ENCODE data around the gene SF3B6. TPM values are rescaled to one million over a fixed set of nuclear protein-coding genes. Genes with fewer than 3 reads are reported as not detected.

The SF3B6 gene
- total and polyA plus RNA-seq, 2 experiments from 2014 or later = 140 to 565 TPM

DNA sequence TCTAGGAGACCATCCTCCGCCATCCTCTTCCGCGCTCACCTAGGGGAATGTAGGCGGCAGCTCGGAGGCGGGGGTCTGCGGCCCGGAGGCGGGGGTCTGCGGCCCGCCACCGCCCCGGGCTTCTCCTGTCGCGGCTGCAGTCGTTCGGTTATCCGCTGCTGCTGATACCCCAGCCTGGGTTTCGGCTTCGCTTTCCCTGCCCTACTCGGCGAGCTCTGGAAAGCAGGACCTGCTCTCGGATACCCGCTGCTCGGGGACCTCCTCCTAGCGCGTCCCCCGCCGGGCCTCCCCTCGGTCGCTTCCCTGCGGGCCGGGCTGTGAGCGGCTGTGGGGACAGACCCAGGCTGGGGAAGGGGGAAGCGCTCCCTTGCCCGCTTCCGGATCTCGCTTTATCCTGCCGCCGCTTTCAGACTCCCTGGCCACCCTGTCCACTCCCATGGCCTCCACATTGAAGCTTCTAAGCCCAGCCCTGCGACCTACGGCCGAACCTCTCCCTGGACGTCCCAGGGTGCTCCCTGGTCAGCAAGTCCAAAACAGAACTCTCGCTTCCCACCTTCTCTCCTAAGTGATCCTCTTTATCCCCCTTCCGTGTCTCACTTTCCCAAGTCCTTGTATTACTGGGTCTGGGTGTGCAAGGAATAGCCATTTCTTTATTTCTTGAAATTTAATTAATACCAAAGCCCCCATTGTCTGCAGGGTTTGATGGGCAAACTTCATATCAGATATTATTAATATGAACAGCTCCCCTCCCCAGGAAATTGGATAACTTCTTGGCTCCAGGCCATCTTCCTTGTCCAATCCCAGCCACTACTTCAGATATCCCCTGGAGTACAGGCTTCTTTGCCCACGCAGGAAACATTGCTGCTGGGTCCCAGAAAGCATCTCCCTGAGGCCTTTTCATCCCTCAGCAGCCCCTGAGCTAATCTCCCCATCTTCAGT lies 25.8 kb downstream of the SF3B6 start:
- DNase-seq (ENCODE audit: low spot score) (peak; percentile 64), ATAC-seq (peak; percentile 21)
- TF ChIP-seq, protein P1, sequence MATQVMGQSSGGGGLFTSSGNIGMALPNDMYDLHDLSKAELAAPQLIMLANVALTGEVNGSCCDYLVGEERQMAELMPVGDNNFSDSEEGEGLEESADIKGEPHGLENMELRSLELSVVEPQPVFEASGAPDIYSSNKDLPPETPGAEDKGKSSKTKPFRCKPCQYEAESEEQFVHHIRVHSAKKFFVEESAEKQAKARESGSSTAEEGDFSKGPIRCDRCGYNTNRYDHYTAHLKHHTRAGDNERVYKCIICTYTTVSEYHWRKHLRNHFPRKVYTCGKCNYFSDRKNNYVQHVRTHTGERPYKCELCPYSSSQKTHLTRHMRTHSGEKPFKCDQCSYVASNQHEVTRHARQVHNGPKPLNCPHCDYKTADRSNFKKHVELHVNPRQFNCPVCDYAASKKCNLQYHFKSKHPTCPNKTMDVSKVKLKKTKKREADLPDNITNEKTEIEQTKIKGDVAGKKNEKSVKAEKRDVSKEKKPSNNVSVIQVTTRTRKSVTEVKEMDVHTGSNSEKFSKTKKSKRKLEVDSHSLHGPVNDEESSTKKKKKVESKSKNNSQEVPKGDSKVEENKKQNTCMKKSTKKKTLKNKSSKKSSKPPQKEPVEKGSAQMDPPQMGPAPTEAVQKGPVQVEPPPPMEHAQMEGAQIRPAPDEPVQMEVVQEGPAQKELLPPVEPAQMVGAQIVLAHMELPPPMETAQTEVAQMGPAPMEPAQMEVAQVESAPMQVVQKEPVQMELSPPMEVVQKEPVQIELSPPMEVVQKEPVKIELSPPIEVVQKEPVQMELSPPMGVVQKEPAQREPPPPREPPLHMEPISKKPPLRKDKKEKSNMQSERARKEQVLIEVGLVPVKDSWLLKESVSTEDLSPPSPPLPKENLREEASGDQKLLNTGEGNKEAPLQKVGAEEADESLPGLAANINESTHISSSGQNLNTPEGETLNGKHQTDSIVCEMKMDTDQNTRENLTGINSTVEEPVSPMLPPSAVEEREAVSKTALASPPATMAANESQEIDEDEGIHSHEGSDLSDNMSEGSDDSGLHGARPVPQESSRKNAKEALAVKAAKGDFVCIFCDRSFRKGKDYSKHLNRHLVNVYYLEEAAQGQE (IDR thresholded peaks at IDR 0.05; ENCODE audit: unreplicated experiment) = no peak
- TF ChIP-seq POLR2AphosphoS5 (IDR thresholded peaks at IDR 0.05; ENCODE audit: low read depth) (no peak), EZH2 (IDR thresholded peaks at IDR 0.05; ENCODE audit: low read depth, unreplicated experiment) (no peak), NANOG (IDR thresholded peaks at IDR 0.05; ENCODE audit: borderline replicate concordance) (no peak), CREB1 (CRISPR knock-in tag; IDR thresholded peaks at IDR 0.05; ENCODE audit: low read depth) (no peak), ZNF462 (CRISPR knock-in tag; IDR thresholded peaks at IDR 0.05) (no peak), ZNF331 (CRISPR knock-in tag; IDR thresholded peaks at IDR 0.05; ENCODE audit: low read depth) (no peak), EZH2phosphoT487 (IDR thresholded peaks at IDR 0.05; ENCODE audit: unreplicated experiment) (no peak), STAT1 (IDR thresholded peaks at IDR 0.05; ENCODE audit: unreplicated experiment) (no peak), ZNF114 (CRISPR knock-in tag; IDR thresholded peaks at IDR 0.05) (no peak), JUNB (IDR thresholded peaks at IDR 0.05; ENCODE audit: unreplicated experiment) (no peak)
- TF ChIP-seq, protein P2, sequence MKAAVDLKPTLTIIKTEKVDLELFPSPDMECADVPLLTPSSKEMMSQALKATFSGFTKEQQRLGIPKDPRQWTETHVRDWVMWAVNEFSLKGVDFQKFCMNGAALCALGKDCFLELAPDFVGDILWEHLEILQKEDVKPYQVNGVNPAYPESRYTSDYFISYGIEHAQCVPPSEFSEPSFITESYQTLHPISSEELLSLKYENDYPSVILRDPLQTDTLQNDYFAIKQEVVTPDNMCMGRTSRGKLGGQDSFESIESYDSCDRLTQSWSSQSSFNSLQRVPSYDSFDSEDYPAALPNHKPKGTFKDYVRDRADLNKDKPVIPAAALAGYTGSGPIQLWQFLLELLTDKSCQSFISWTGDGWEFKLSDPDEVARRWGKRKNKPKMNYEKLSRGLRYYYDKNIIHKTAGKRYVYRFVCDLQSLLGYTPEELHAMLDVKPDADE (IDR thresholded peaks at IDR 0.05) = no peak
- TF ChIP-seq, protein P3, sequence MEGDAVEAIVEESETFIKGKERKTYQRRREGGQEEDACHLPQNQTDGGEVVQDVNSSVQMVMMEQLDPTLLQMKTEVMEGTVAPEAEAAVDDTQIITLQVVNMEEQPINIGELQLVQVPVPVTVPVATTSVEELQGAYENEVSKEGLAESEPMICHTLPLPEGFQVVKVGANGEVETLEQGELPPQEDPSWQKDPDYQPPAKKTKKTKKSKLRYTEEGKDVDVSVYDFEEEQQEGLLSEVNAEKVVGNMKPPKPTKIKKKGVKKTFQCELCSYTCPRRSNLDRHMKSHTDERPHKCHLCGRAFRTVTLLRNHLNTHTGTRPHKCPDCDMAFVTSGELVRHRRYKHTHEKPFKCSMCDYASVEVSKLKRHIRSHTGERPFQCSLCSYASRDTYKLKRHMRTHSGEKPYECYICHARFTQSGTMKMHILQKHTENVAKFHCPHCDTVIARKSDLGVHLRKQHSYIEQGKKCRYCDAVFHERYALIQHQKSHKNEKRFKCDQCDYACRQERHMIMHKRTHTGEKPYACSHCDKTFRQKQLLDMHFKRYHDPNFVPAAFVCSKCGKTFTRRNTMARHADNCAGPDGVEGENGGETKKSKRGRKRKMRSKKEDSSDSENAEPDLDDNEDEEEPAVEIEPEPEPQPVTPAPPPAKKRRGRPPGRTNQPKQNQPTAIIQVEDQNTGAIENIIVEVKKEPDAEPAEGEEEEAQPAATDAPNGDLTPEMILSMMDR (conservative IDR thresholded peaks at IDR 0.05; ENCODE audit: low read depth in 2 of 2) = no peak
- Histone ChIP-seq H3K4me2 (peak overlapping the region; percentile 95), H3K79me2 (replicated peaks; ENCODE audit: insufficient read depth) (peaks cover 33% of the 10 kb centered on the region), H3F3A (replicated peaks; ENCODE audit: low read depth) (peaks cover 20% of the 10 kb centered on the region; the same call in 1 of the 2 replicates), H3K4me1 (ENCODE audit: insufficient read depth) (peaks cover 29% of the 10 kb centered on the region), H3K27me3 (ENCODE audit: insufficient read depth) (no peaks in the 10 kb centered on the region), H3K9me2 (ENCODE audit: insufficient read depth) (no peaks in the 10 kb centered on the region), H3K27ac (ENCODE audit: low read depth) (peak overlapping the region; percentile 74; the same call in 1 of the 2 replicates), H3K36me3 (ENCODE audit: insufficient read depth) (no peaks in the 10 kb centered on the region), H2AFZ (peak overlapping the region; percentile 93), H3K4me3 (peak overlapping the region; percentile 82), H4K20me1 (replicated peaks; ENCODE audit: insufficient read depth) (no peaks in the 10 kb centered on the region; the same call in 1 of the 2 replicates)
- Mint-ChIP-seq H3K4me3 (no peak overlapping the region; the same call in 2 of the 3 replicates), H3K36me3 (ENCODE audit: low read depth) (peaks cover under 1% of the 10 kb centered on the region; the same call in 2 of the 3 replicates), H3K4me1 (peaks cover 19% of the 10 kb centered on the region), H3K27ac (no peak overlapping the region), H3K9me3 (no peaks in the 10 kb centered on the region), H3K27me3 (ENCODE audit: insufficient read depth, low read depth, poor library complexity) (peaks cover 10% of the 10 kb centered on the region)
